Measurements from ENCODE around the gene USP48.

DNA sequence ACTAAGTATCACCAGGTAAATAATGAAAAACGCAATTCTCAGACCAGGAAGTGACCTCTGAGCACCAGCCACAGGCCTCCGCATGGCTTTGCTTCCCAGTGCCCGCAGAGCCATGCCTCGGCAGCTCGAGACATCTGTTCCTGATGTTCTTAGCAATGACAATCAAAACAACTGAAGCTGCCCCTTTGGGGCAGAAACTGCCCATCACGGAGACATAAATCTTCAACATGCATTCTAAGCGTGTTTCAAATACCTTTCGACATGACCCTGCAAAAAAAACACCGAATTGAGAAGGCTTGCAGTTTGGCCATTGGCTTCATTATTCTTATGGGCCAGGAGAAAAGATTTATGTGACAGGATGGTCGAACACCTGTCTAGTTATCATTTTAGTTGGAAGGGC is 108.0 kb downstream of the USP48 start:
- TF ChIP-seq, protein P1, sequence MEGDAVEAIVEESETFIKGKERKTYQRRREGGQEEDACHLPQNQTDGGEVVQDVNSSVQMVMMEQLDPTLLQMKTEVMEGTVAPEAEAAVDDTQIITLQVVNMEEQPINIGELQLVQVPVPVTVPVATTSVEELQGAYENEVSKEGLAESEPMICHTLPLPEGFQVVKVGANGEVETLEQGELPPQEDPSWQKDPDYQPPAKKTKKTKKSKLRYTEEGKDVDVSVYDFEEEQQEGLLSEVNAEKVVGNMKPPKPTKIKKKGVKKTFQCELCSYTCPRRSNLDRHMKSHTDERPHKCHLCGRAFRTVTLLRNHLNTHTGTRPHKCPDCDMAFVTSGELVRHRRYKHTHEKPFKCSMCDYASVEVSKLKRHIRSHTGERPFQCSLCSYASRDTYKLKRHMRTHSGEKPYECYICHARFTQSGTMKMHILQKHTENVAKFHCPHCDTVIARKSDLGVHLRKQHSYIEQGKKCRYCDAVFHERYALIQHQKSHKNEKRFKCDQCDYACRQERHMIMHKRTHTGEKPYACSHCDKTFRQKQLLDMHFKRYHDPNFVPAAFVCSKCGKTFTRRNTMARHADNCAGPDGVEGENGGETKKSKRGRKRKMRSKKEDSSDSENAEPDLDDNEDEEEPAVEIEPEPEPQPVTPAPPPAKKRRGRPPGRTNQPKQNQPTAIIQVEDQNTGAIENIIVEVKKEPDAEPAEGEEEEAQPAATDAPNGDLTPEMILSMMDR (IDR thresholded peaks at IDR 0.05; ENCODE audit: low read length), result no peak
- TF ChIP-seq EZH2 (optimal IDR thresholded peaks at IDR 0.05; ENCODE audit: low read depth, low read length) (no peak), EZH2phosphoT487 (IDR thresholded peaks at IDR 0.05; ENCODE audit: low read length) (no peak)
